A172 (cell line): ENCODE measurements around the gene AGXT2. TPM values are rescaled to one million over a fixed set of nuclear protein-coding genes. Genes with fewer than 3 reads are reported as not detected.
"Not testable (repeated sequence)": the region's sequence is repeated elsewhere in the genome, so short reads cannot be mapped to it uniquely, and the experiment has no call there.

Source experiments
- DNase-seq: peaks from one replicate; pipeline ENCODE4 v3.0.0-alpha.2; 2015; ENCODE audit warnings: low spot score
- total RNA-seq: library from RNA; depleted of rRNA; stranded (reverse); fragments of >200 nt; shearing (Covaris generic); gene quantifications from 2 replicates; pipeline ENCODE4 v1.2.3, GENCODE V29; 2014; rRNA removed

The AGXT2 gene
- total RNA-seq, 1 experiment from 2014 or later: not detected

GRCh38 chr5:34971655-34972054 lies 76.1 kb downstream of the AGXT2 start:
- DNase-seq: not testable (repeated sequence)

DNA sequence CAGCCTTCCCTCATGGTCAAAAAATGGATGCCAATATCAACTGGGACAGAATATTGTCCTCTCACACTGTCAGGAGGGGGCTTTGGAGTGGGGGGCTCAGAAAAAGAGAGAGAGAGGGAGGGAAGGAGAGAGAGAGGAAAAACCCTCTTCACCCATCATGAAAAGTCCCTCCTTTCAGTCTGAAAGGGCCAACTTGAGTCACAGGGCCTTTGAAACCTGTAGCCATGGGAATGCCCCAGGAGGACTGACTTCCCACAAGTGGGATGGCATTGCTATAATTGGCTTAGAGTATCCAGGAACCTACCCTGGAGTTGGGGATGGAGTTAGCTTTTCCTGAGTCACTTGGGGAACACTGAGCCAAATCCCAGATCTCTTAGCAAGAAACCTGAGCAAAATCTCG lies 77.2 kb downstream of the AGXT2 start:
- no peak for DNase-seq

DNA sequence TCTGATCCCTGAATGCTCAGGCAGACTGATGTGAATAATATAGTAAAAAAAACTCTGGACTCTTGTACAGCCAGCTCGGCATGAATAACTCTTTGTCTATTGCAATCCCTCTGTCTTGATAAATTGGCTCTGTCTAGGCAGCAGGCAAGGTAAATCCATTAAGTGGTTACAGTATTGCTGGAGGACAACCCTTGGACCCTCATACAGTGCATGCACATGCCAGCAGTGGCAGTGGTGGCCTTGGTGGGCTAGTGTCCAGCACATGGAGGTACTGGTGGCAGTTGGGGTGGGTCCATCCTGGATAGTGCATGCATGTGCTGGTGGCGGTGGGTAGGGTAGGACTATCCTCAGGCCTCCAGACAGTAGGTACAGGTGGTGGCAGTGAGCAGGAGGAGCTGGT lies 79.5 kb downstream of the AGXT2 start:
- no peak for DNase-seq

DNA sequence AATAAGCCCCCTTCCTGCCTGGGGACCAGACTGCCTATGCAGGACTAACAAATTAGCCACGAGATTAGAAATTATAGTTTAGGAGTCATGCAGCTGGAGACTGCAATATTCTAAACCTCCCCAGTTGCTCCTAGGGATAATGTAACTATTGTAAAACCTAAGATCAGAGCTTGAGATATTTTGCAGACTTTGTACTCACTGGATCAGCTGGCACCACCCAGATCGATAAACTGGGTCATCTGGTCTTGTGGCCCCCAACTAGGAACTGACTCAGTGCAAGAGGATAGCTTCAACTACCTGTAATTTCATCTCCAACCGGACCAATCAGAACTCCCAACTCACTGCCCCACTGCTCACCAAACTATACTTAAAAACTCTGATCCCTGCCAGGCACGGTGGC lies 80.2 kb downstream of the AGXT2 start:
- no peak for DNase-seq

- DNase-seq: peak; percentile 51
Measured at GRCh38 chr5:34959323-34959722, 88.4 kb downstream of the AGXT2 start.

DNA sequence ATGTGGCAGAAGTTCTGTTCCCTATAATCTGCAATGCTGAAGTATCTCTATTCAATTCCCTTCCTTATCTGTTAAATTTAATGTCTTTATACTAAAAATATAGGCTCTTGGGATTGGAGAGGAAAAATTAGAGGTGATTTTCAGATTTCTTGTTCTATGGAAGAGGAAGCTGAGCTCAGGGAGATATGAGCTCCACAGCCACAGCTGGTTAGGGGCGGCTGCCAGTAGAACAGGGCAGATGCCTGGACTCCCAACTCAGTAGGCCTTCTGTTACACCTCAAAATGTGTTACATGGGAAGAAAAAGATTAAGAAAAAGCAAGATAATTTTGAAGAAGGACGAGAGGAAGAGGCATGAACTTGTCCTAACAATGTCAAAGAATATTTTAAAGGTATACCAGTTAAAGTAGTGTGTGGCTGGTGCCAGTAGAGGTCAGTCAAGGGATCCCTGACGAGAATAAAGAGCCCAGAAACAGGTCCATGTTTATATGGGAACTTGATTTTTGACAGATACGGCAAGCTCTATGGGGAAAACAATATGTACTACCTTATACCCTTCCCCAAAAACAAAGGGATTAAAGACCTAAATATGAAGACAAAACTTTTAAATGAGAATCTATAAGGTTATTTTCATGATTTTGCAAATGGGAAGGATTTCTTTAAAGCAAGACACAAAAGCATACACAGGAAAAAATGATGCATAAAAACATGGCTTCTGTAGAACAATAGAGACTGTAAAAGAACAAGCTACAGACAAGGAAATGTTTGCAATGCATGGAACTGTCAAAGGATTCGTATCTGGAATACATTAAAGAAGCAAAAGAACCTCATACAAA lies 89.7 kb downstream of the AGXT2 start:
- peak; percentile 35 for DNase-seq

DNA sequence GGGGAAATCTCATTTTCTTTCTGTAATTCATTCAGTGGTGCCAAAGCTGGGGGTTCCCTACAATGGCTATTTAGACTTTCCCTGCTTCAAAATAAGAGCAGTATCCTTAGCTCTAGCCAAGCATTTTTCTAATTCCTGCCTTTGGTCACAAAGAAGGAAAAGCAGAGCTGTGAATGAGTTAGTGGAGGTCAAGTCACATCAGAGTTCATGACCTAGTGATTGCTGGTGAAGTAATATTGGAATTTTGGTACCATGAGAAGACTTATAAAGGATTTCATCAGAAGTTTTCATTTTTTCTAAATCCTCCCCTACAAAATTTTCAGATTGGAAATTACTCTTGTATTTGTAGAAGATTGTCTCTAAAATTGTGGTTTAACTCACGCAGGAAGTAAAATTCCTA lies 90.4 kb downstream of the AGXT2 start:
- DNase-seq: no peak

Other genes with a start within 250 kb of the AGXT2 start
- not detected in 2 replicates for gene TTC23L, start 208.8 kb downstream of the AGXT2 start, total RNA-seq
- 35.8 and 40.6 TPM in 2 replicates for gene RAD1, start 132.4 kb downstream of the AGXT2 start, total RNA-seq
- 91.9 and 128 TPM in 2 replicates for gene BRIX1, start 132.2 kb downstream of the AGXT2 start, total RNA-seq
- 36.1 and 53.1 TPM in 2 replicates for gene DNAJC21, start 118.4 kb downstream of the AGXT2 start, total RNA-seq
- gene PRLR, start 182.5 kb upstream of the AGXT2 start, total RNA-seq: 0.36 TPM in 1 of 2 replicates, not detected in the other